Mesenchymal stem cell (in vitro differentiated cells and primary cell): Measurements from ENCODE around the gene SUPT3H.

Source experiments
- DNase-seq: peaks from one replicate; pipeline ENCODE4 v3.0.0-alpha.2; 2013
- H2AFZ ChIP-seq: one replicate; pipeline ENCODE4 v1.6.1; 2013; ENCODE audit warnings: low read depth, mild to moderate bottlenecking, control low read depth, inconsistent platforms, low read length, moderate library complexity
- H2AK5ac ChIP-seq: 2 replicates; pipeline ENCODE4 v1.6.1; 2013; ENCODE audit warnings: low read length, moderate library complexity, mild to moderate bottlenecking, inconsistent platforms; ENCODE audit not compliant: severe bottlenecking
- H2BK120ac ChIP-seq: one replicate; pipeline ENCODE4 v1.6.1; 2013; ENCODE audit warnings: low read depth, mild to moderate bottlenecking, inconsistent platforms, low read length, moderate library complexity
- H2BK12ac ChIP-seq, 2 experiments: one replicate each; pipeline ENCODE4 v1.6.1; 2013; ENCODE audit warnings: inconsistent platforms in 2 of 2, low read length in 2 of 2, mild to moderate bottlenecking in 2 of 2, moderate library complexity in 2 of 2, control low read depth in 1 of 2
- H2BK15ac ChIP-seq: one replicate; pipeline ENCODE4 v1.6.1; 2013; ENCODE audit warnings: mild to moderate bottlenecking, low read depth, inconsistent platforms; ENCODE audit not compliant: poor library complexity, severe bottlenecking
- H2BK5ac ChIP-seq: 2 replicates; pipeline ENCODE4 v1.6.1; 2013; ENCODE audit warnings: low read depth, mild to moderate bottlenecking, low read length, control low read depth, inconsistent platforms; ENCODE audit not compliant: poor library complexity, severe bottlenecking
- H3K14ac ChIP-seq, 2 experiments: one replicate each; pipeline ENCODE4 v1.6.1; 2013; ENCODE audit warnings: inconsistent platforms in 2 of 2, low read length in 2 of 2, control low read depth in 1 of 2, mild to moderate bottlenecking in 1 of 2, moderate library complexity in 1 of 2
- H3K18ac ChIP-seq, 2 experiments: one replicate each; pipeline ENCODE4 v1.6.1; 2013; ENCODE audit warnings: inconsistent platforms in 2 of 2, low read length in 2 of 2, control low read depth in 1 of 2, low read depth in 1 of 2, mild to moderate bottlenecking in 1 of 2
- H3K23ac ChIP-seq, 2 experiments: one replicate each; pipeline ENCODE4 v1.6.1; 2013; ENCODE audit warnings: inconsistent platforms in 2 of 2, low read length in 2 of 2, mild to moderate bottlenecking in 2 of 2, moderate library complexity in 2 of 2, control low read depth in 1 of 2
- H3K27ac ChIP-seq: 2 replicates; pipeline ENCODE4 v1.5.1; 2013; ENCODE audit warnings: mild to moderate bottlenecking, moderate library complexity, low read length, control low read depth, inconsistent platforms; ENCODE audit not compliant: poor library complexity, severe bottlenecking
- H3K27me3 ChIP-seq, 2 experiments: 2 replicates each; pipeline versions ENCODE4 v1.6.1 to v1.7.0; 2013; ENCODE audit warnings: low read length in 2 of 2, mild to moderate bottlenecking in 2 of 2, moderate library complexity in 2 of 2, control low read depth in 1 of 2, inconsistent platforms in 1 of 2; ENCODE audit not compliant: control insufficient read depth in 1 of 2, insufficient read depth in 1 of 2
- H3K36me3 ChIP-seq, 2 experiments: 2 replicates each; pipeline versions ENCODE4 v1.6.1 to v1.7.0; 2013; ENCODE audit warnings: low read length in 2 of 2, control low read depth in 1 of 2, inconsistent platforms in 1 of 2, low read depth in 1 of 2, mild to moderate bottlenecking in 1 of 2; ENCODE audit not compliant: insufficient read depth in 2 of 2, control insufficient read depth in 1 of 2
- H3K4ac ChIP-seq, 2 experiments: one replicate each; pipeline ENCODE4 v1.6.1; 2013; ENCODE audit warnings: inconsistent platforms in 2 of 2, low read length in 2 of 2, mild to moderate bottlenecking in 2 of 2, moderate library complexity in 2 of 2, control low read depth in 1 of 2, low read depth in 1 of 2
- H3K4me1 ChIP-seq: 2 replicates; pipeline ENCODE4 v1.6.1; 2013; ENCODE audit warnings: low read depth, low read length, control low read depth; ENCODE audit not compliant: control insufficient read depth, insufficient read depth
- H3K4me2 ChIP-seq: 2 replicates; pipeline ENCODE4 v1.6.1; 2013; ENCODE audit warnings: low read length, mild to moderate bottlenecking, inconsistent platforms; ENCODE audit not compliant: poor library complexity, severe bottlenecking
- H3K4me3 ChIP-seq, 2 experiments: 2 replicates each; pipeline versions ENCODE4 v1.5.1 to v1.7.0; 2013; ENCODE audit warnings: low read length in 2 of 2, mild to moderate bottlenecking in 2 of 2, control low read depth in 1 of 2, low read depth in 1 of 2; ENCODE audit not compliant: insufficient read depth in 1 of 2
- H3K79me1 ChIP-seq: replicated peaks from 2 replicates; pipeline ENCODE4 v1.6.1; 2013; ENCODE audit warnings: mild to moderate bottlenecking, control low read depth, low read length, inconsistent platforms; ENCODE audit not compliant: poor library complexity, severe bottlenecking
- H3K9ac ChIP-seq: 2 replicates; pipeline ENCODE4 v1.7.0; 2013; ENCODE audit warnings: mild to moderate bottlenecking, low read length, moderate library complexity
- H3K9me3 ChIP-seq: 2 replicates; pipeline ENCODE4 v1.7.0; 2013; ENCODE audit warnings: mild to moderate bottlenecking, low read length; ENCODE audit not compliant: control insufficient read depth
- H4K8ac ChIP-seq: one replicate; pipeline ENCODE4 v1.6.1; 2013; ENCODE audit warnings: inconsistent platforms, mild to moderate bottlenecking, low read length, moderate library complexity
- H4K91ac ChIP-seq: one replicate; pipeline ENCODE4 v1.6.1; 2013; ENCODE audit warnings: mild to moderate bottlenecking, low read length, inconsistent platforms
- WGBS: methylation state at CpG from one replicate; pipeline ENCODE4 v1.1.7; 2013; ENCODE audit warnings: mixed read lengths; 5-methylcytosine and 5-hydroxymethylcytosine counted together

SUPT3H gene

DNA sequence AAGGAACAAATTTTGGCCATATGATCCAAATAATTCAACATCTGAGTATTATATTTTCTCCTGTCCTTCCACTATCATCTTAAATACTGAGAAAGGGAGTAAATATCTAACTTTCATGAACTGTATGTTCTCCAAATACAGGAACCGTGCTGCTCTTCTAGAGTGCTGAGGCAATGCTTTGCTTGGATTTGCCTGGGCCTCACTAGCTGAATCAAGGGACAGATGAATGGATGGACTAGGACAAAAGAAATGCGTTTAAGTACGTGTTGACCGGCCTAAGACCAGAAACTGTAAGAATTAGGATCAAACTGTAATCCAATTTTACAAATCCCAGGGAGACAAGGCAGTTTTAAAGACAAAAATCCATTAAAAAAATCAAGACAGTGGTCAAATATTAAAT is 412.0 kb downstream of the SUPT3H start:
- Histone ChIP-seq H3K36me3 (no peaks in the 10 kb centered on the region), H3K4me3 (no peak overlapping the region), H2BK12ac (no peak overlapping the region), H3K9me3 (no peaks in the 10 kb centered on the region), H3K4ac (no peak overlapping the region), H4K8ac (no peak overlapping the region), H2BK120ac (no peak overlapping the region), H2AK5ac (no peak overlapping the region), H2BK5ac (no peak overlapping the region), H3K18ac (no peak overlapping the region), H3K27me3 (no peaks in the 10 kb centered on the region), H4K91ac (no peak overlapping the region), H3K27ac (no peak overlapping the region), H3K9ac (no peak overlapping the region), H3K14ac (no peak overlapping the region), H3K4me2 (no peak overlapping the region), H2BK15ac (no peak overlapping the region), H3K4me1 (no peaks in the 10 kb centered on the region), H2AFZ (no peak overlapping the region), H3K79me1 (no peaks in the 10 kb centered on the region), H3K23ac (no peak overlapping the region)
- no peak for DNase-seq
- WGBS, result 97% methylated on average over 4 of the region's 4 CpGs

DNA sequence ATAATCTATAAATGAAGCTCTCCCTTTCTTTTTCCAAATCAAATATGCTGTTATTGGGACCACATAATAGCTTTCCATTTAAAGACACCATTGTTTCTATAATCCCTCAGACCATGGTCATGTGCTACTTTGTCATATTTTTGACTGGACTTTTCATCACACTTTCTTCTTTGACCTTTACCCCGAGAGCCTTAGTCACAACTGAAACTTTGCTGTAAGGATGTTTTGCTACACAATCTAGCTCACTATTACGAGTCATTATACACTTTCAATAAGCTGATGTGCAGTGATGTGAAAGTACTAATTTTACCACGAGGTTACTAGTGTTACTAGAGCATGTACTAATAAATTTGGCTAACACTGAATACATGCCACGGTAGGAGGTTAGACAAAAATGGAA is 416.8 kb downstream of the SUPT3H start:
- Histone ChIP-seq H3K9me3 (no peaks in the 10 kb centered on the region), H2BK12ac (no peak overlapping the region)

DNA sequence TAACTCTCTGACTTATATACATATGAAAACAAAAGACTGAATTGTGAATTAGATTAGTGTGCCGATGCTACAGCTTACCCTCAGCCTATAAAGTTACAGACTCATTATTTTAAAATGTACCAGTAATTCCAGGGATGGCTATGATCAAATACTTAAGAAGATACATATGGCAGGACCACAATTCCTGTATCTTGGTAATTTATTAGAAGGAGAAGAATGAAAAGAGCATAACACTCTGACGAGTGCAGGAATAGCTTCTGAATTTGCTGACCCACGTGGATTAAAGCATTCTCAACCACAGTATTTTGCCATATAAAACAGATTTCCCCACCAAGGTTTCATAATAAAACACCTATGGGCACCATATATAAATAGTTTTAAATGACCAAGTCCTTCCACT is 418.1 kb downstream of the SUPT3H start:
- Histone ChIP-seq H4K8ac (no peak overlapping the region), H3K14ac (no peak overlapping the region), H3K4ac (no peak overlapping the region), H3K79me1 (no peaks in the 10 kb centered on the region), H2BK120ac (no peak overlapping the region), H3K4me1 (no peaks in the 10 kb centered on the region), H2BK15ac (no peak overlapping the region), H3K9ac (no peak overlapping the region), H3K23ac (no peak overlapping the region), H2AFZ (no peak overlapping the region), H3K18ac (no peak overlapping the region), H3K9me3 (no peaks in the 10 kb centered on the region), H4K91ac (no peak overlapping the region), H3K36me3 (no peaks in the 10 kb centered on the region), H2BK12ac (no peak overlapping the region), H2BK5ac (no peak overlapping the region), H3K27me3 (no peaks in the 10 kb centered on the region), H2AK5ac (no peak overlapping the region), H3K4me2 (no peak overlapping the region), H3K4me3 (no peak overlapping the region), H3K27ac (no peak overlapping the region)
- no peak for DNase-seq
- 92% methylated on average over 3 of the region's 3 CpGs for WGBS

More for the DNA sequence above, 416.8 kb downstream of the SUPT3H start:
- no peak overlapping the region for H3K18ac ChIP-seq
- no peak overlapping the region for H3K4me3 ChIP-seq
- peak; percentile 29 for DNase-seq
- no peaks in the 10 kb centered on the region for H3K4me1 ChIP-seq
- H3K9ac ChIP-seq, result peak overlapping the region; percentile 37
- 73% methylated on average over 2 of the region's 4 CpGs for WGBS
- no peak overlapping the region for H2BK15ac ChIP-seq
- H3K14ac ChIP-seq, result no peak overlapping the region
- H2BK5ac ChIP-seq, result no peak overlapping the region
- no peak overlapping the region for H3K27ac ChIP-seq
- H3K4ac ChIP-seq, result no peak overlapping the region
- H4K91ac ChIP-seq, result no peak overlapping the region
- no peak overlapping the region for H3K23ac ChIP-seq
- no peaks in the 10 kb centered on the region for H3K27me3 ChIP-seq
- no peak overlapping the region for H2AFZ ChIP-seq
- no peaks in the 10 kb centered on the region for H3K79me1 ChIP-seq
- H3K4me2 ChIP-seq, result no peak overlapping the region
- no peaks in the 10 kb centered on the region for H3K36me3 ChIP-seq
- no peak overlapping the region for H2AK5ac ChIP-seq
- no peak overlapping the region for H4K8ac ChIP-seq
- no peak overlapping the region for H2BK120ac ChIP-seq

DNA sequence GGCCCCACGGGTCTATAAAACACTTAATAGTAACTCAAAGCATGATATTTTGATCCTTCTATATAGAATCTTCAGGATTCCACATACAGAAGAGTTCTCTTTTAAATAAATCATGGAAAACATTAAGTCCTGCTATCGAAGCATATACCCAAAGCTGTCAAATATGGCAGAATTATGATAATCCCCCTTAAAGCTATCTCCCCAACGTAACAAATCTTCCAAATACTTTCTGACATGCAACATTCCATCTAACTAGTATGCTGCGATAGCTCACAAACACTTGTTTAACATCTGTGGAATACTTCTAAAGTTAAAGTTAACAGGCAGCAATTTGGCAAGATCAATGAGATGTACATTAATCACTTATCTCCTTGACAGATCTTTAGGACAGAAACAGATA is 420.6 kb downstream of the SUPT3H start:
- Histone ChIP-seq H3K27ac (no peak overlapping the region), H3K4me2 (no peak overlapping the region), H2AFZ (no peak overlapping the region), H2BK5ac (no peak overlapping the region), H3K9ac (no peak overlapping the region), H3K4ac (no peak overlapping the region), H3K4me3 (no peak overlapping the region), H4K8ac (no peak overlapping the region), H4K91ac (no peak overlapping the region), H3K27me3 (no peaks in the 10 kb centered on the region), H2BK12ac (no peak overlapping the region), H3K36me3 (no peaks in the 10 kb centered on the region), H2BK15ac (no peak overlapping the region), H3K18ac (no peak overlapping the region), H3K4me1 (no peaks in the 10 kb centered on the region), H3K79me1 (no peaks in the 10 kb centered on the region), H2BK120ac (no peak overlapping the region), H3K14ac (no peak overlapping the region), H2AK5ac (no peak overlapping the region), H3K9me3 (no peaks in the 10 kb centered on the region), H3K23ac (no peak overlapping the region)
- DNase-seq, result no peak
- 77% methylated on average over 4 of the region's 4 CpGs for WGBS
